PFSK-1 (cell line): ENCODE measurements around the gene ACSF3.

ENCODE experiments used
- FOXP2 ChIP-seq: optimal IDR thresholded peaks from 2 replicates; pipeline ENCODE3; 2011; ENCODE audit warnings: borderline replicate concordance, control low read depth, inconsistent platforms; ENCODE audit not compliant: insufficient read depth; ENCODE audit errors: extremely low read length, extremely low read depth
- POLR2AphosphoS5 ChIP-seq: IDR thresholded peaks from 2 replicates; pipeline ENCODE4 v1.6.1; 2012; ENCODE audit warnings: low read depth, mild to moderate bottlenecking, control low read depth, low read length, moderate library complexity
- REST ChIP-seq, 2 experiments: IDR thresholded peaks; 2 replicates each; pipeline versions ENCODE4 v1.6.1 to v1.8.0; 2011 to 2012; ENCODE audit warnings: low read depth in 2 of 2, low read length in 2 of 2, control low read depth in 1 of 2, inconsistent platforms in 1 of 2, mild to moderate bottlenecking in 1 of 2, moderate library complexity in 1 of 2; ENCODE audit not compliant: insufficient read depth in 1 of 2
- SIN3A ChIP-seq: IDR thresholded peaks from 2 replicates; pipeline ENCODE4 v1.6.1; 2012; ENCODE audit warnings: mild to moderate bottlenecking, low read length, moderate library complexity, borderline replicate concordance; ENCODE audit not compliant: insufficient read depth
- TAF1 ChIP-seq: IDR thresholded peaks from 2 replicates; pipeline ENCODE4 v1.6.1; 2012; ENCODE audit warnings: low read length, control low read depth, borderline replicate concordance; ENCODE audit not compliant: insufficient read depth

The ACSF3 gene

GRCh38 chr16:89164847-89165680 lies 71.4 kb downstream of the ACSF3 start:
- no peak for TF ChIP-seq SIN3A
- no peak for TF ChIP-seq FOXP2
- TF ChIP-seq POLR2AphosphoS5: no peak
- TF ChIP-seq TAF1: no peak
- no peak for TF ChIP-seq REST (IDR thresholded peaks at IDR 0.05; ENCODE audit: insufficient read depth in 1 of 2, low read depth in 2 of 2, low read length in 2 of 2)

GRCh38 chr16:89166696-89167424 lies 73.2 kb downstream of the ACSF3 start:
- TF ChIP-seq REST (IDR thresholded peaks at IDR 0.05; ENCODE audit: insufficient read depth in 1 of 2, low read depth in 2 of 2, low read length in 2 of 2) (no peak), SIN3A (no peak), FOXP2 (no peak), POLR2AphosphoS5 (no peak), TAF1 (no peak)

GRCh38 chr16:89167425-89167941 lies 73.8 kb downstream of the ACSF3 start:
- TF ChIP-seq FOXP2 (peak; percentile 90), POLR2AphosphoS5 (no peak)

DNA sequence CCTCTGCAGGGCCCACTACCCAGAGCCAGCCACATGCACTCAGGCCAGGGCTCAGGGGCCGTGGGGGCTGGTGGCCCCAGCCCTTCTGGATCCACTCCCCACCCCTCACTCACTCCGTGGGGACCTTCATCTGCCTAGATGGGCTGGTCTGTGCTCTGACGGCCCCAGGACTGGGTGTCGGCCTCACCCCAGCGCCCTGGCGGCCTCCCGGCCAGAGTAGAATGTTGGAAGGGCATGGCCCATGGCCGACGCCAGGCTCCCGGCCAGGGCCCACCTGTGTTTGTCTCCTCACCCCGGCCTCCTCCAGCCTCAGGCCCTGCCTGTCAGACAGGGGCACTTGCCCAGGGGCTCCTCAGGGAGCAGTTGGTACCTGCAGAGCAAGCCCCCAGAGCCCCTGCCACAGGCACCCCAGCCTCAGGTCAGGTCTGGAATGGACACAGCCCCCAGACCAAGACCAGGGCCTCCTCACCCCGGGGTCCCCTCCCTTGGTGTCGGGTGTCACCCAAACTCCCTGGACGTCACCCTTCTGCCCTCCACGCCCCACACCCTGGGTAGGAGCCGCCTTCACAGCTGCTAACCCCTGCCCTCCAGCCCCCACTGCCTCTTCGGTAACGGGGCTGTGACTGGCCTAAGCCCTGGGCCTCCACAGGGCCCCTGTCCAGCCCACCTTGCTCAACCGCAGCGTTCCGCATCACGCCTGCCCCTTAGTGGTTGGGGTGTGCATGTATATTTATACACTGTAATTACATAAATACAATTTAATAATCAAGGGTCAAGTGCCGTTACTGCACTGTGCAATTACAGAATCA lies 74.9 kb downstream of the ACSF3 start:
- TF ChIP-seq FOXP2: no peak
- no peak for TF ChIP-seq SIN3A
- no peak for TF ChIP-seq TAF1

- TF ChIP-seq POLR2AphosphoS5 (no peak), TAF1 (no peak), FOXP2 (no peak), SIN3A (no peak), REST (IDR thresholded peaks at IDR 0.05; ENCODE audit: insufficient read depth in 1 of 2, low read depth in 2 of 2, low read length in 2 of 2) (no peak)
These were observed 76.1 kb downstream of the ACSF3 start for GRCh38 chr16:89169778-89170177.
